K562 (cell line): ENCODE data around the gene AFF3. TPM values are rescaled to one million over a fixed set of nuclear protein-coding genes. Genes with fewer than 3 reads are reported as not detected.

ENCODE experiments used
- ATAC-seq: fragments of 200-7000 bp; cut with Tn5 transposase; 3 replicates; pipeline ENCODE4 v1.9.1; 2020; ENCODE audit warnings: moderate library complexity
- BruUV-seq: library from RNA; stranded (reverse); fragments of 400-500 nt; replicated peaks from 2 replicates; lab custom pipeline; 2021; lab: Mats Ljungman, UMichigan
- CTCF ChIA-PET: fragments of 300-600 bp; formaldehyde crosslinking; extraction: SDS; loops from one replicate; lab custom pipeline; 2021; ENCODE audit warnings: low intra/inter-chr PET ratio; lab: Yijun Ruan, JAX
- POLR2A ChIA-PET: fragments of 300-600, 350-650 bp; sonication (Branson Sonifier 250); formaldehyde crosslinking; extraction: SDS; loops from one replicate; lab custom pipeline; 2021; ENCODE audit warnings: antibody characterized with exemption, inconsistent platforms; lab: Yijun Ruan, JAX
- DNase-seq, 4 experiments: peaks; one replicate each; pipeline versions ENCODE4 v3.0.0 to v3.0.0-alpha.2; 2011 to 2018; ENCODE audit warnings: low spot score in 3 of 4, mixed read lengths in 3 of 4; ENCODE audit errors: extremely low read depth in 1 of 4
- FAIRE-seq: peaks from 2 replicates; lab custom pipeline; 2011; peaks lifted over from hg19 to GRCh38; lab: Jason Lieb, UNC
- H2AFZ ChIP-seq: 2 replicates; pipeline ENCODE4 v1.6.0; 2011; ENCODE audit warnings: low read depth, low read length, control low read depth, inconsistent platforms
- H3K27ac ChIP-seq: fragments of 200-600 bp; 3 replicates; pipeline ENCODE4 v1.8.0; 2011; ENCODE audit warnings: low read depth, mild to moderate bottlenecking, control low read depth, inconsistent platforms, low read length, moderate library complexity, mixed read lengths; ENCODE audit errors: extremely low read depth
- H3K27me3 ChIP-seq, 2 experiments: fragments of 300-600 bp in 1 of 2; 2 replicates in 1 of 2; 3 replicates in 1 of 2; pipeline versions ENCODE4 v1.6.0 to v1.8.0; 2011; ENCODE audit warnings: inconsistent platforms in 2 of 2, low read length in 2 of 2, mild to moderate bottlenecking in 1 of 2, mixed read lengths in 1 of 2, moderate library complexity in 1 of 2; ENCODE audit not compliant: control insufficient read depth in 2 of 2, insufficient read depth in 2 of 2
- H3K36me3 ChIP-seq: fragments of 300-600 bp; 3 replicates; pipeline ENCODE4 v1.8.0; 2011; ENCODE audit warnings: mild to moderate bottlenecking, low read length, inconsistent platforms; ENCODE audit not compliant: control insufficient read depth, insufficient read depth
- H3K4me1 ChIP-seq, 2 experiments: fragments of 200-600 bp in 1 of 2; replicated peaks in 1 of 2; 2 replicates in 1 of 2; 3 replicates in 1 of 2; pipeline versions ENCODE4 v1.5.1 to v1.8.0; 2011; ENCODE audit warnings: inconsistent platforms in 2 of 2, low read length in 2 of 2, mild to moderate bottlenecking in 1 of 2, mixed read lengths in 1 of 2, moderate library complexity in 1 of 2; ENCODE audit not compliant: control insufficient read depth in 2 of 2, insufficient read depth in 2 of 2
- H3K4me2 ChIP-seq: 2 replicates; pipeline ENCODE4 v1.6.1; 2011; ENCODE audit warnings: low read length, control low read depth, inconsistent platforms, mixed read lengths; ENCODE audit not compliant: insufficient read depth
- H3K4me3 ChIP-seq: fragments of 200-600 bp; sonication (generic), shearing (Covaris generic); 2 replicates; pipeline ENCODE4 v1.5.1; 2016; ENCODE audit warnings: control low read depth, inconsistent platforms
- H3K79me2 ChIP-seq: fragments of 200-600 bp; 3 replicates; pipeline ENCODE4 v1.8.0; 2011; ENCODE audit warnings: low read length, inconsistent platforms; ENCODE audit not compliant: control insufficient read depth, insufficient read depth
- H3K9ac ChIP-seq, 2 experiments: 2 replicates each; pipeline versions ENCODE4 v1.6.0 to v1.6.1; 2011; ENCODE audit warnings: low read depth in 2 of 2, low read length in 2 of 2, control low read depth in 1 of 2, inconsistent platforms in 1 of 2, mild to moderate bottlenecking in 1 of 2, mixed read lengths in 1 of 2; ENCODE audit not compliant: insufficient read depth in 1 of 2
- H3K9me1 ChIP-seq: one replicate; pipeline ENCODE4 v1.6.0; 2011; ENCODE audit warnings: inconsistent platforms, mild to moderate bottlenecking, low read length, moderate library complexity; ENCODE audit not compliant: control insufficient read depth, insufficient read depth
- H3K9me3 ChIP-seq: replicated peaks from 2 replicates; pipeline ENCODE4 v1.5.1; 2011; ENCODE audit warnings: low read depth, low read length, inconsistent platforms; ENCODE audit not compliant: control insufficient read depth, insufficient read depth
- H4K20me1 ChIP-seq: replicated peaks from 2 replicates; pipeline ENCODE4 v1.6.1; 2011; ENCODE audit warnings: low read length, inconsistent platforms, mixed read lengths; ENCODE audit not compliant: control insufficient read depth, insufficient read depth
- ARID1B ChIP-seq: fragments of 450-650 bp; IDR thresholded peaks from 2 replicates; pipeline ENCODE4 v1.6.1; 2016; ENCODE audit warnings: antibody characterized with exemption, mild to moderate bottlenecking, inconsistent platforms
- BRCA1 ChIP-seq, 2 experiments: fragments of 450-650 bp in 1 of 2; sonication (generic) in 1 of 2; formaldehyde crosslinking in 1 of 2; IDR thresholded peaks; 2 replicates each; pipeline versions ENCODE4 v1.5.0 to v1.6.1; 2017 to 2020; ENCODE audit warnings: mild to moderate bottlenecking in 1 of 2, missing genetic modification reagents in 1 of 2
- HMBOX1 ChIP-seq: sonication (generic); IDR thresholded peaks from 2 replicates; pipeline ENCODE4 v1.6.1; 2016
- IRF9 ChIP-seq: fragments of 450-650 bp; IDR thresholded peaks from 2 replicates; pipeline ENCODE4 v1.6.1; 2016; ENCODE audit warnings: missing biosample characterization, missing genetic modification characterization
- KDM5B ChIP-seq: fragments of 200-600 bp; sonication (generic); IDR thresholded peaks from 2 replicates; pipeline ENCODE4 v1.6.1; 2012; ENCODE audit warnings: low read depth, mild to moderate bottlenecking, moderate library complexity, low read length, control low read depth, inconsistent platforms; ENCODE audit not compliant: insufficient replicate concordance
- LEF1 ChIP-seq: fragments of 450-650 bp; IDR thresholded peaks from 2 replicates; pipeline ENCODE4 v1.6.1; 2016; ENCODE audit warnings: mild to moderate bottlenecking
- MTF1 ChIP-seq: fragments of 250-450 bp; sonication (Bioruptor Pico); IDR thresholded peaks from 2 replicates; pipeline ENCODE4 v1.9.0; 2021; ENCODE audit warnings: moderate library complexity, mild to moderate bottlenecking, inconsistent platforms, borderline replicate concordance
- RAD21 ChIP-seq, 2 experiments: fragments of 250-450 bp in 1 of 2; fragments of 450-650 bp in 1 of 2; sonication (Bioruptor Pico) in 1 of 2; formaldehyde crosslinking in 1 of 2; IDR thresholded peaks in 1 of 2; conservative IDR thresholded peaks in 1 of 2; 2 replicates each; pipeline versions ENCODE4 v1.4.0 to v1.8.0; 2020 to 2022; ENCODE audit warnings: mild to moderate bottlenecking in 2 of 2, moderate library complexity in 1 of 2
- RB1 ChIP-seq: fragments of 450-650 bp; IDR thresholded peaks from 2 replicates; pipeline ENCODE4 v1.6.1; 2017; ENCODE audit warnings: low read depth, mild to moderate bottlenecking
- RBM34 ChIP-seq: fragments of 200-400 bp; formaldehyde crosslinking; IDR thresholded peaks from 2 replicates; pipeline ENCODE4 v1.6.1; 2018; ENCODE audit warnings: low read length, borderline replicate concordance; ENCODE audit not compliant: insufficient read depth
- SRSF7 ChIP-seq: fragments of 200-400 bp; formaldehyde crosslinking; optimal IDR thresholded peaks from 2 replicates; pipeline ENCODE3; 2017; ENCODE audit warnings: mild to moderate bottlenecking, low read depth, low read length
- VEZF1 ChIP-seq: fragments of 200-800 bp; sonication (Bioruptor generic); IDR thresholded peaks from 2 replicates; pipeline ENCODE4 v1.6.1; 2017; ENCODE audit warnings: missing genetic modification characterization, missing compliant biosample characterization
- ZBTB7A ChIP-seq: IDR thresholded peaks from 2 replicates; pipeline ENCODE4 v1.6.1; 2011; ENCODE audit warnings: low read depth, mild to moderate bottlenecking, low read length, moderate library complexity, borderline replicate concordance; ENCODE audit not compliant: control insufficient read depth
- ZKSCAN1 ChIP-seq: fragments of 150-350 bp; IDR thresholded peaks from 2 replicates; pipeline ENCODE4 v1.6.1; 2016; ENCODE audit warnings: low read depth, low read length
- ZNF354B ChIP-seq: fragments of 250-450 bp; sonication (Bioruptor Pico); IDR thresholded peaks from 2 replicates; pipeline ENCODE4 v1.4.0; 2020
- ZNF444 ChIP-seq: fragments of 250-450 bp; sonication (Bioruptor Pico); IDR thresholded peaks from 2 replicates; pipeline ENCODE4 v1.4.0; 2020; ENCODE audit warnings: mild to moderate bottlenecking, moderate library complexity
- WGBS: fragments of 100-300 bp; shearing (Covaris generic); methylation state at CpG from one replicate; pipeline ENCODE4 v1.1.6; 2016; ENCODE audit warnings: low coverage, mixed read lengths; ENCODE audit not compliant: insufficient coverage; ENCODE audit errors: missing lambda C conversion rate; 5-methylcytosine and 5-hydroxymethylcytosine counted together
- in situ Hi-C: fragments of 300-500 bp; cut with MboI; formaldehyde crosslinking; loops from 4 replicates; pipeline ENCODE4 v1.15.0; 2018; ENCODE audit warnings: inconsistent platforms, mixed read lengths
- intact Hi-C: fragments of 100-400 bp; cut with micrococcal nuclease; formaldehyde crosslinking; loops from 2 replicates; pipeline ENCODE4 v1.14.2; 2022
- polyA plus RNA-seq, 8 experiments: library from polyadenylated mRNA; depleted of rRNA in 4 of 8; stranded (reverse) in 5 of 8; unstranded in 3 of 8; fragments of >200 nt; fragmentation: Nextera tagmentation in 2 of 8; fragmentation: Illumina TruSeq in 1 of 8; extraction: Ambion mirVana in 2 of 8; extraction: Trizol in 1 of 8; gene quantifications; 2 replicates each; pipeline versions ENCODE4 v1.2.1 to v1.2.3, GENCODE V29; 2011 to 2014; ENCODE audit warnings: inconsistent platforms in 1 of 8, missing spikeins in 1 of 8
- total RNA-seq, 7 experiments: library from RNA; depleted of rRNA in 6 of 7; stranded (reverse); fragments of >200 nt in 6 of 7; fragmentation: Illumina TruSeq in 2 of 7; extraction: Trizol in 2 of 7; gene quantifications; 2 replicates each; pipeline versions ENCODE4 v1.2.1 to v1.2.3, GENCODE V29; 2011 to 2021; ENCODE audit warnings: low replicate concordance in 1 of 7

AFF3 gene
- total and polyA plus RNA-seq, 9 of the 15 experiments (the other 6 are each of a cell fraction or from before 2014, with no cell fraction given), result 0.02 to 0.11 TPM; not detected in 7

GRCh38 chr2:100010606-100011005 is 131.8 kb downstream of the AFF3 start (continued):
- TF ChIP-seq VEZF1 (CRISPR knock-in tag) (no peak), LEF1 (no peak), ZNF354B (CRISPR knock-in tag) (no peak), HMBOX1 (no peak)

- H3K27ac ChIP-seq, result no peak overlapping the region
- ChIA-PET CTCF (no interaction called here), POLR2A (interaction anchor here (0.7 kb wide), 1 partner anchor 149 kb away, joined by 3 read pairs; no protein-coding TSS in a partner anchor)
- H3K79me2 ChIP-seq, result no peaks in the 10 kb centered on the region
- H3K9me3 ChIP-seq, result no peaks in the 10 kb centered on the region
- no peak for FAIRE-seq
- H3K27me3 ChIP-seq, result peaks cover 14 to 33% of the 10 kb centered on the region in 2 experiments; a peak in 4 of 5 replicates
- H3K36me3 ChIP-seq, result no peaks in the 10 kb centered on the region
- in situ Hi-C loops (no loop called here), intact Hi-C loops (no loop called here)
- BruUV-seq, result no TSS peak
- TF ChIP-seq RAD21 (CRISPR knock-in tag; conservative IDR thresholded peaks at IDR 0.05 in 1 of 2, IDR thresholded peaks at IDR 0.05 in 1 of 2) (no peak), KDM5B (no peak), IRF9 (no peak), RBM34 (no peak), RB1 (no peak), BRCA1 (IDR thresholded peaks at IDR 0.05) (no peak), BRCA1 (CRISPR knock-in tag; IDR thresholded peaks at IDR 0.05) (no peak), ZKSCAN1 (no peak), ZNF444 (CRISPR knock-in tag) (no peak), SRSF7 (no peak), ZBTB7A (no peak), MTF1 (CRISPR knock-in tag) (no peak), ARID1B (no peak)
- H3K4me2 ChIP-seq, result no peak overlapping the region
- no peak overlapping the region for H3K9ac ChIP-seq
- 0% methylated on average over 6 of the region's 6 CpGs for WGBS
- no peak overlapping the region for H3K4me3 ChIP-seq
- no peaks in the 10 kb centered on the region for H4K20me1 ChIP-seq
- no peak overlapping the region for H2AFZ ChIP-seq
- H3K9me1 ChIP-seq, result no peaks in the 10 kb centered on the region
- no peak for ATAC-seq
- no peak for DNase-seq
- no peaks in the 10 kb centered on the region for H3K4me1 ChIP-seq
Measured at GRCh38 chr2:100009743-100010142, 132.6 kb downstream of the AFF3 start.
